Left ventricle myocardium inferior (tissue), 1 donor: ENCODE data around the gene PAQR7. TPM values are rescaled to one million over a fixed set of nuclear protein-coding genes. Genes with fewer than 3 reads are reported as not detected.

Experiments
- DNase-seq: peaks from one replicate; pipeline ENCODE4 v3.0.0-alpha.2; 2020
- H3K27ac ChIP-seq: fragments of 200-600 bp; replicated peaks from 2 replicates; pipeline ENCODE4 v1.8.0; 2021
- H3K27me3 ChIP-seq: fragments of 200-600 bp; 2 replicates; pipeline ENCODE4 v1.8.0; 2021; ENCODE audit warnings: low read depth
- H3K36me3 ChIP-seq: fragments of 200-600 bp; 2 replicates; pipeline ENCODE4 v1.8.0; 2021
- H3K4me1 ChIP-seq: fragments of 200-600 bp; 2 replicates; pipeline ENCODE4 v1.8.0; 2021
- H3K4me3 ChIP-seq: fragments of 200-600 bp; 2 replicates; pipeline ENCODE4 v1.8.0; 2021; ENCODE audit warnings: mild to moderate bottlenecking, moderate library complexity
- H3K9me3 ChIP-seq: fragments of 200-600 bp; replicated peaks from 2 replicates; pipeline ENCODE4 v1.8.0; 2021
- intact Hi-C: fragments of 100-400 bp; cut with micrococcal nuclease; formaldehyde crosslinking; loops from one replicate; pipeline ENCODE4 v1.11.0; 2022
- total RNA-seq: library from RNA; stranded (reverse); fragmentation: NEBNext Ultra II Directional; extraction: Animal tissue kit (Norgen Biotek cat#: 25700); gene quantifications from one replicate; pipeline ENCODE4 v1.2.1, GENCODE V29; 2021
- TF ChIP-seq, protein P1 (sequence below): fragments of 200-600 bp; IDR thresholded peaks from 2 replicates; pipeline ENCODE4 v1.8.0; 2021; ENCODE audit warnings: antibody characterized with exemption, mild to moderate bottlenecking, borderline replicate concordance
- donor health status: DM: no; HTN: yes; CAD: no; lungs with severe emphysema.

Gene PAQR7
- total RNA-seq, 1 donor from 2014 or later, result 1.9 TPM

DNA sequence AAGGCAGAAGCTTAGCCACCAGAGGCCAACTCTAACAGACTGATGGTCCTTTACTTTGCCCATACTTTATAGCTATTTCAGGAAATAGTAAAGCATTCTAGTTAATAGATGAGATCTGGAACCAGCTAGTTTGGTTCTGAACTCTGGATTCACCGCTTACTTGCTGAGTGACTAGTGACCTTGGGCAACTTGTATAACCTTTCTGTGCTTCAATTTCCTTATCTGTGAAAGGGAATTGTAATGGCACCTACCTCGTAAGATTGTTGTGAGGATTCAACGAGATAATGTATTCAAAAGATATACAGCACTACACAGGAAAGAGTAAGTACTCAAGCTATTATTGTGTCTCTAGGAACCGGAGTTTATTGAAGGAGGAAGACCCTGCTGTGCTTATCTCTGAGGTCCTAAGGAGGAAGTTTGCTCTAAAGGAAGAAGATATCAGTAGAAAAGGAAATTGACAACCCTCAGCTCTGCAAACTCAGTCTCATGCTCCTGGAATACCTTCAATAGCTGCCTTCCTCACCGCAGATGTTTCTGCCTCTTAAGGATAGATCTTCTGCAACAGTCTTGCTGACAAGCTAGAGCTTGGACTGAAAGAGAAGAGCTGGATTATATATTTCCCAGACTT lies 43.8 kb downstream of the PAQR7 start:
- DNase-seq, result no peak
- no peak overlapping the region for H3K4me3 ChIP-seq
- no peaks in the 10 kb centered on the region for H3K9me3 ChIP-seq
- peaks cover 25% of the 10 kb centered on the region for H3K4me1 ChIP-seq
- TF ChIP-seq, protein P1, sequence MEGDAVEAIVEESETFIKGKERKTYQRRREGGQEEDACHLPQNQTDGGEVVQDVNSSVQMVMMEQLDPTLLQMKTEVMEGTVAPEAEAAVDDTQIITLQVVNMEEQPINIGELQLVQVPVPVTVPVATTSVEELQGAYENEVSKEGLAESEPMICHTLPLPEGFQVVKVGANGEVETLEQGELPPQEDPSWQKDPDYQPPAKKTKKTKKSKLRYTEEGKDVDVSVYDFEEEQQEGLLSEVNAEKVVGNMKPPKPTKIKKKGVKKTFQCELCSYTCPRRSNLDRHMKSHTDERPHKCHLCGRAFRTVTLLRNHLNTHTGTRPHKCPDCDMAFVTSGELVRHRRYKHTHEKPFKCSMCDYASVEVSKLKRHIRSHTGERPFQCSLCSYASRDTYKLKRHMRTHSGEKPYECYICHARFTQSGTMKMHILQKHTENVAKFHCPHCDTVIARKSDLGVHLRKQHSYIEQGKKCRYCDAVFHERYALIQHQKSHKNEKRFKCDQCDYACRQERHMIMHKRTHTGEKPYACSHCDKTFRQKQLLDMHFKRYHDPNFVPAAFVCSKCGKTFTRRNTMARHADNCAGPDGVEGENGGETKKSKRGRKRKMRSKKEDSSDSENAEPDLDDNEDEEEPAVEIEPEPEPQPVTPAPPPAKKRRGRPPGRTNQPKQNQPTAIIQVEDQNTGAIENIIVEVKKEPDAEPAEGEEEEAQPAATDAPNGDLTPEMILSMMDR, result no peak
- no peaks in the 10 kb centered on the region for H3K27me3 ChIP-seq
- H3K27ac ChIP-seq, result no peak overlapping the region
- intact Hi-C loops, result no loop called here
- peaks cover 76% of the 10 kb centered on the region for H3K36me3 ChIP-seq

DNA sequence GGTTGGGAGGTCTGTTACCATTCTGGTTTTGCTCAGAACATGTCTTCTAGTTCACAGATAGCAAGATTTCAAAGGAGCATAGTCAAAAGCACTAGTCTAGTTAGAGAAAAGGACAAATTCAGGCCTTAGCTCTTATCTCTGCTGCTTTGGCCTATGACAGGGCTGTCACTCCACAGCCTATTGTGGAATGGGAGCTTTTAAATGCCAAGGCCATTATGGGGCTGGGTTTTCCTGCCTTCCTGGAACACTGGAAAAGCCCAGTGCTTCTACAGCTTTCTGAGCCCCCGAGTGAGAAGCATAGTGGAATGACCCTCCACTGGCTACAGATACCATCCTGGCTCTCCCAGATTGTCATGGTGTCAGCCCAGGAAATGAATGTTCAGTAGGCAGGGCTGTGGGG lies 46.5 kb downstream of the PAQR7 start:
- TF ChIP-seq, protein P1, result no peak
- H3K27me3 ChIP-seq, result no peaks in the 10 kb centered on the region
- intact Hi-C loops, result no loop called here
- no peak overlapping the region for H3K4me3 ChIP-seq
- H3K4me1 ChIP-seq, result peaks cover 37% of the 10 kb centered on the region
- DNase-seq, result no peak
- peaks cover 88% of the 10 kb centered on the region for H3K36me3 ChIP-seq
- H3K27ac ChIP-seq, result no peak overlapping the region
- no peaks in the 10 kb centered on the region for H3K9me3 ChIP-seq

DNA sequence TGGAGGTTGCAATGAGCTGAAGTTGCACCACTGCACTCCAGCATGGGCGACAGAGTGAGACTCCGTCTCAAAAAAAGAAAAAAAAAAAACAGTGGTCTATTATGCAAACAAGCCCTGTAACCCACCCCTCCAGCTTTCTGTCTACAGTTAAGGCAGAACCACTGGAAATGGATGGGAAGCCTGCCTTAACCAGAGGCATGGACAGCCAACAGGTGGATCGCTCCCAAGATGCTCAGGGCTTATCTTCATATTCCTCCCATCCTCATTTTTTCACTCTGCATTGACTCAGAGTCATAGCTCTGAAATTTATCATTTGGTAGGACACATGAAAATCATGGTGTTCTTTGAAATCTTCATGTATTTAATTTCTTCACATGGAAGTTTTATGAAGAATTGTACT lies 47.0 kb downstream of the PAQR7 start:
- peaks cover 87% of the 10 kb centered on the region for H3K36me3 ChIP-seq
- H3K9me3 ChIP-seq, result no peaks in the 10 kb centered on the region
- no peaks in the 10 kb centered on the region for H3K27me3 ChIP-seq
- no peak overlapping the region for H3K27ac ChIP-seq
- TF ChIP-seq, protein P1, result no peak
- no peak for DNase-seq
- intact Hi-C loops, result no loop called here
- H3K4me3 ChIP-seq, result no peak overlapping the region
- H3K4me1 ChIP-seq, result peaks cover 43% of the 10 kb centered on the region

DNA sequence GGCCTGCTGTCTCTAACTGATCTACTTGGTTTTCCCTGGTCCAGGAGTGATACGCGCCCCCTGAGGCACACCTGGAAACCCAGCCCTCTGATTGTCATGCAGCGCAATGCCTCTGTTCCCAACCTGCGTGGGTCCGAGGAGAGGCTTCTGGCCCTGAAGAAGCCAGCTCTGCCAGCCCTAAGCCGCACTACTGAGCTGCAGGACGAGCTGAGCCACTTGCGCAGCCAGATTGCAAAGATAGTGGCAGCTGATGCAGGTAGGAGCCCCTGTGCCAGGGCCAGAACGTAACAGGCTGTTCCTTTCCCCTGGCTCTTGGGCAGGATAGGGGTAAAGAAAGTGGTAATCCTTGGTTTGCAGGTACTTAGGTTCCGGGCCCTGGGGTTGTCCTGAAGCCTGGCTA lies 48.9 kb downstream of the PAQR7 start:
- no peak for DNase-seq
- Histone ChIP-seq H3K4me1 (peaks cover 60% of the 10 kb centered on the region), H3K4me3 (no peak overlapping the region), H3K27ac (no peak overlapping the region), H3K9me3 (no peaks in the 10 kb centered on the region), H3K27me3 (no peaks in the 10 kb centered on the region), H3K36me3 (peaks cover 67% of the 10 kb centered on the region)
- intact Hi-C loops, result no loop called here
- TF ChIP-seq, protein P1, result no peak

DNA sequence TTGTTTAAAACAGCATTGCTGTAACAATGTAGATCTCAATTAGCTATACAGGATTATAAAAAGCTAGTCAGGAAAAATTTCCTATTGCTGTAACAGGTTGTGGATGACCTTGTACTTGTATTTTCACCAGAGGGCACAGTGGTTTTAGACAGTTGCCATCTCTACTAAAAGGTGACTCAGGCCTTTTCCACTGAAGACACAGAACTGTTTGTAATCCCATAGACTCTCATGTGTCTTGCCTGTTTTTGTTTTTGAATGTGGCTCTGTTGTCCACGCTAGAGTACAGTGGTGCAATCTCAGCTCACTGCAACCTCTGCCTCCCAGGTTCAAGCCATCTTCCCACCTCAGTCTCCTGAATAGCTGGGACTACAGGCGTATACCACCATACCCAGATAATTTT lies 49.9 kb downstream of the PAQR7 start:
- no peak for DNase-seq
- intact Hi-C loops, result no loop called here
- Histone ChIP-seq H3K27me3 (no peaks in the 10 kb centered on the region), H3K36me3 (peaks cover 58% of the 10 kb centered on the region), H3K4me3 (no peak overlapping the region), H3K9me3 (no peaks in the 10 kb centered on the region), H3K4me1 (peaks cover 66% of the 10 kb centered on the region), H3K27ac (peak overlapping the region; percentile 44)
- TF ChIP-seq, protein P1, result no peak
